PFSK-1 (cell line): ENCODE measurements around the gene DENND6A.

ENCODE experiments used
- FOXP2 ChIP-seq: optimal IDR thresholded peaks from 2 replicates; pipeline ENCODE3; 2011; ENCODE audit warnings: borderline replicate concordance, control low read depth, inconsistent platforms; ENCODE audit not compliant: insufficient read depth; ENCODE audit errors: extremely low read length, extremely low read depth
- REST ChIP-seq, 2 experiments: IDR thresholded peaks; 2 replicates each; pipeline versions ENCODE4 v1.6.1 to v1.8.0; 2011 to 2012; ENCODE audit warnings: low read depth in 2 of 2, low read length in 2 of 2, control low read depth in 1 of 2, inconsistent platforms in 1 of 2, mild to moderate bottlenecking in 1 of 2, moderate library complexity in 1 of 2; ENCODE audit not compliant: insufficient read depth in 1 of 2
- SIN3A ChIP-seq: IDR thresholded peaks from 2 replicates; pipeline ENCODE4 v1.6.1; 2012; ENCODE audit warnings: mild to moderate bottlenecking, low read length, moderate library complexity, borderline replicate concordance; ENCODE audit not compliant: insufficient read depth

GRCh38 chr3:57604971-57605370, 87.9 kb downstream of the DENND6A start:
- TF ChIP-seq SIN3A (no peak), FOXP2 (no peak), REST (IDR thresholded peaks at IDR 0.05; ENCODE audit: insufficient read depth in 1 of 2, low read depth in 2 of 2, low read length in 2 of 2) (no peak)
